Progenitor cell of endocrine pancreas (in vitro differentiated cells): ENCODE results near the gene KCTD17. TPM values are rescaled to one million over a fixed set of nuclear protein-coding genes. Genes with fewer than 3 reads are reported as not detected.

Source experiments
- DNase-seq: peaks from one replicate; pipeline ENCODE4 v3.0.0; 2021; ENCODE audit warnings: low spot score; ENCODE audit not compliant: unreplicated experiment
- H3K27ac Mint-ChIP-seq: 2 replicates; pipeline ENCODE4 v1.8.0; 2021; ENCODE audit warnings: mild to moderate bottlenecking, moderate library complexity, mixed read lengths
- H3K27me3 Mint-ChIP-seq: 2 replicates; pipeline ENCODE4 v1.8.0; 2021; ENCODE audit warnings: mixed read lengths
- H3K36me3 Mint-ChIP-seq: 2 replicates; pipeline ENCODE4 v1.8.0; 2022; ENCODE audit warnings: mixed read lengths; ENCODE audit not compliant: insufficient read depth
- H3K4me1 Mint-ChIP-seq: 2 replicates; pipeline ENCODE4 v1.8.0; 2021; ENCODE audit warnings: low read depth, mixed read lengths
- H3K4me3 Mint-ChIP-seq: 2 replicates; pipeline ENCODE4 v1.8.0; 2021; ENCODE audit warnings: low read depth, mild to moderate bottlenecking, moderate library complexity, mixed read lengths
- H3K9me3 Mint-ChIP-seq: 2 replicates; pipeline ENCODE4 v1.8.0; 2021; ENCODE audit warnings: low read depth, mixed read lengths
- total RNA-seq: library from RNA; stranded (reverse); gene quantifications from 2 replicates; pipeline ENCODE4 v1.2.1, GENCODE V29; 2021
- TF ChIP-seq, protein P1 (sequence below): fragments of 200-600 bp; sonication (generic); IDR thresholded peaks from one replicate; pipeline ENCODE4 v1.5.0; 2021; ENCODE audit warnings: antibody characterized with exemption, mild to moderate bottlenecking; ENCODE audit not compliant: unreplicated experiment

Gene KCTD17
- total RNA-seq, 1 donor from 2014 or later, result 38.8 TPM

DNA sequence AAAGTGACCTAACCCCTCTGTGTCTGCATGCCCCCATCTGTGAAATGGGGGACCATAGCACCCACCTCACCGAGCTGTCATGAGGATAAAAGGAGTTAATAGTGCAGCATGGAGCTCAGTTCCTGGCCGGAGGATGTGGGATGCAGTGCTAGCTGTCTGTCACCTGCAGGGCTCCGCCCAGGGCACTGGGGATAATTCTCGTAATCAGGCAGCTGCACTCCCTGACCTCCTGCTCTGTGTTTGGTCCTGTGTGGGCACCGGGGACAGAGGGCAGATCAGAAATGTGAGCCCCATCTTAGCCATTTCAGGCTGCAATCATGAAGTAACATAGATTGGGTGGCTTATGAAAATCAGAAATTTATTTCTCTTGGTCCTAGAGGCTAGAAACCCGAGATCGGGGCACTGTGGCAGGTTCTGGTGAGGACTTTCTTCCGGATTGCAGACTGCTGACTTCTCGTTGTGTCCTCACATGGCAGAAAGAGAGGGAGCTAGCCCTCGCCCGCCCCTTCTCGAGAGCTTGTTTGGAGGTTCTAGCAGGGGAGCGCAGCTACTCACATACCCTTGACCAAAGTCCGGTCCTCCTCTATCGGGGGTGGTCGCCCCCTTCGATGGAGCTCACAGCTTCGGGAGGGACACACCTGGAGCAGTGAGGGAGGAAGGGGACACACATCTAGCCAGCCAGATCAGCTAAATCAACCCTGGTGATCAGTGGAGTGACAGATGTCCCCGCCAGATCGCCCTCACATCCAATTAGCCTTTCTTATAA lies 3.2 kb downstream of the KCTD17 start:
- H3K9me3 Mint-ChIP-seq, result no peaks in the 10 kb centered on the region
- H3K4me1 Mint-ChIP-seq, result peaks cover 6% of the 10 kb centered on the region
- no peak for DNase-seq
- H3K36me3 Mint-ChIP-seq, result peaks cover 2% of the 10 kb centered on the region
- H3K27ac Mint-ChIP-seq, result no peak overlapping the region
- TF ChIP-seq, protein P1, sequence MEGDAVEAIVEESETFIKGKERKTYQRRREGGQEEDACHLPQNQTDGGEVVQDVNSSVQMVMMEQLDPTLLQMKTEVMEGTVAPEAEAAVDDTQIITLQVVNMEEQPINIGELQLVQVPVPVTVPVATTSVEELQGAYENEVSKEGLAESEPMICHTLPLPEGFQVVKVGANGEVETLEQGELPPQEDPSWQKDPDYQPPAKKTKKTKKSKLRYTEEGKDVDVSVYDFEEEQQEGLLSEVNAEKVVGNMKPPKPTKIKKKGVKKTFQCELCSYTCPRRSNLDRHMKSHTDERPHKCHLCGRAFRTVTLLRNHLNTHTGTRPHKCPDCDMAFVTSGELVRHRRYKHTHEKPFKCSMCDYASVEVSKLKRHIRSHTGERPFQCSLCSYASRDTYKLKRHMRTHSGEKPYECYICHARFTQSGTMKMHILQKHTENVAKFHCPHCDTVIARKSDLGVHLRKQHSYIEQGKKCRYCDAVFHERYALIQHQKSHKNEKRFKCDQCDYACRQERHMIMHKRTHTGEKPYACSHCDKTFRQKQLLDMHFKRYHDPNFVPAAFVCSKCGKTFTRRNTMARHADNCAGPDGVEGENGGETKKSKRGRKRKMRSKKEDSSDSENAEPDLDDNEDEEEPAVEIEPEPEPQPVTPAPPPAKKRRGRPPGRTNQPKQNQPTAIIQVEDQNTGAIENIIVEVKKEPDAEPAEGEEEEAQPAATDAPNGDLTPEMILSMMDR, result no peak
- peaks cover 4% of the 10 kb centered on the region for H3K27me3 Mint-ChIP-seq
- H3K4me3 Mint-ChIP-seq, result no peak overlapping the region

DNA sequence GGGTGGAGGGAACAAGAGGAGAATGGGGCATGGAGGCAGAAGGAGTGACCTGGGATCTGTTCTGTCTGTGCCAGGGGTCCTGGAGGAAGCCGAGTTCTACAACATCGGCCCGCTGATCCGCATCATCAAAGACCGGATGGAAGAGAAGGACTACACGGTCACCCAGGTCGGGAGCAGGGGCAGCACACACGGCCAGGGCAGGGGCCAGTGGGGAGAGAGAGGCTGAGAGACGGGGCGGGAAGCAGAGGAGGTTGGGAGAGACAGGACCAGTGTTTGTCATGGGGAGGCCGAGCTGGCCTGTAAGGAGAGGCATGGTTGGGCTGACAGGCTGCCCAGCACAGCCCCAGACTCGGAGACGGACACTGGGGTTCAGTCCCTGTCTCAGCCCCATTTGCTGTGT lies 4.7 kb downstream of the KCTD17 start:
- TF ChIP-seq, protein P1, result no peak
- Mint-ChIP-seq H3K27ac (no peak overlapping the region), H3K27me3 (peaks cover 4% of the 10 kb centered on the region), H3K36me3 (peaks cover 2% of the 10 kb centered on the region), H3K4me1 (peaks cover 5% of the 10 kb centered on the region), H3K9me3 (no peaks in the 10 kb centered on the region), H3K4me3 (no peak overlapping the region)
- DNase-seq, result no peak

DNA sequence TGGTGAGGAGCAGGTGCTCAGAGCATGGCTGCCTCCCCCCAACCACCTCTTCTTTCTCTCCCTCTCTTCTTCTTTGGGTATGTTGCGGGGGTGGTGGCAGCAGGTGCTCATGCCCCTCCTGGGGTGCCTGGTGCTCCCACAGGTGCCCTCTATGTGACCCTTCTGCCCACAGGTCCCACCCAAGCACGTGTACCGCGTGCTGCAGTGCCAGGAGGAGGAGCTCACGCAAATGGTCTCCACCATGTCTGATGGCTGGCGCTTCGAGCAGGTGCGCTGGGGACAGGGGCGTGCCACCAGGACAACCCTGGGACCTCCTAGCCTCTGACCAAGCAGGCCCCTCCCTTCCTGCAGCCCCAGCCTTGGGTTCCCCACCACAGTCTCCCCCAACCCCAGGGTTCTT lies 5.7 kb downstream of the KCTD17 start:
- peaks cover 2% of the 10 kb centered on the region for H3K36me3 Mint-ChIP-seq
- peaks cover 4% of the 10 kb centered on the region for H3K27me3 Mint-ChIP-seq
- TF ChIP-seq, protein P1, result no peak
- H3K27ac Mint-ChIP-seq, result no peak overlapping the region
- no peaks in the 10 kb centered on the region for H3K9me3 Mint-ChIP-seq
- peaks cover 5% of the 10 kb centered on the region for H3K4me1 Mint-ChIP-seq
- no peak overlapping the region for H3K4me3 Mint-ChIP-seq
- no peak for DNase-seq

DNA sequence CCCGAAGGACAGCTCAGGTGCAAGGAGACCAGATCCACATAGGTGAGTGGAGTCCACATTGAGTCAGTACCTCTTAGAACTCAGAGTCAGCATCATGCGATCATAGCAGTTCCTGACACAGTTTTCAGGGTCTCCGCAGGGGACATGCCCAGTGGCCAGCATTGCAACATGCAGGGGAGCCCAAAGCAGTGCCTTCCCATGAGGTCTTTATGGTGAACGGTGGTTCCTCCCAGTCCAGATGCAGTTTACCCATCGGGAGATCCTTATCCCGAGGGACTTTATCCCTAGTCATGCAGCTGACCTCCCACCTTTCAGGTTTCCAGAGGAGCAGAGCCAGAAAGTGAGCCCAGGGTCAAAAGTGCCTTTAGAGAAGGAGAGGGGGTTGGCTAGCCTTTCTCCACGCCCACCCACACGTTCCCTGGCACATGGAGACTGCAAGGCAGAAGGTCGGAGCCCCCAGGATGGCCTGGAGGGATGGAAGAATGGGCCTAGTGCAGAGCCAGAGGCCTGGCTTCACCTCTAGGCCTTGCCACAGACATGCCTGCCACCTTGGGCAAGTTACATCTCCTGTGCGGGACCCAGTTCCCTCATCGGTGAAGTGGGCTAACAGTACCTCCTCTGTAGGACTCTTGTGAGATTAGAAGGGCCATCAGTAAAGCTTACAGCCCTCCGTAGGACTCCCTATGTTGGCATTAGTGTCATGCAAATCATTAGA lies 6.4 kb downstream of the KCTD17 start:
- H3K9me3 Mint-ChIP-seq, result no peaks in the 10 kb centered on the region
- TF ChIP-seq, protein P1, result no peak
- H3K36me3 Mint-ChIP-seq, result peaks cover 2% of the 10 kb centered on the region
- H3K4me3 Mint-ChIP-seq, result no peak overlapping the region
- H3K27me3 Mint-ChIP-seq, result no peaks in the 10 kb centered on the region
- H3K27ac Mint-ChIP-seq, result no peak overlapping the region
- peaks cover 2% of the 10 kb centered on the region for H3K4me1 Mint-ChIP-seq
- no peak for DNase-seq

DNA sequence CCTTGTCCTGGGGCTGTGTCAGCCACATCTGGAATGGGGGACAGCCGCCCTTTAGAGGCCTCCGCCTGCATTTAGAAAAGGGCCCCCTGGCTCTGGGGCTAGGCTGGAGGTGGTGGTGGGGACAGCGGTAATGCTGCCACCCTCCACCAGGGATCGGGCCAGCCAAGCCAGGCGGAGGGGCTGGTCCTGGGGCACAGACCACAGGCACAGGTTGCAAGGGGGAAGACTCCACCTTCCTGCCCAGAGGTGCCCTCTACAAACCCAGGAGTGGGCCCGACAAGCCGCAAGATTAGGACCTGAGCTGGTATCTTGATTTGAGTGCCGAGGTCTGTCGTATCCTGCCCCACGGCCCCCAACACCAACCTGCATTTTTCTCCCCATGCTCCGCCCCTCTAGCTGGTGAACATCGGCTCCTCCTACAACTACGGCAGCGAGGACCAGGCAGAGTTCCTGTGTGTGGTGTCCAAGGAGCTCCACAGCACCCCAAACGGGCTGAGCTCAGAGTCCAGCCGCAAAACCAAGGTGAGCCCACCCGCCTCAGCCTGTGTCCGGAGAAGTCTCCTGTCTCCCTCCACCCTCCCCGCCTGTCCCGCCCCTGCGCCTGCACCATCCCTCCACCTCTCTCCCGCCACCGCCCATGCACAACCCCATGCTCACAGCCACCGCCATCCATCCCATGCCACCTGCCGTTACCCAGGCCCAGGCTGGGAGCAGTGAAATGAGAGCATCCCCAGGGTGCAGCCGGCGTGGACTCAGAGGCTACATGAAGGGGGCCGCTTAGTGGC lies 7.6 kb downstream of the KCTD17 start:
- Mint-ChIP-seq H3K9me3 (no peaks in the 10 kb centered on the region), H3K36me3 (peaks cover 2% of the 10 kb centered on the region), H3K27me3 (no peaks in the 10 kb centered on the region), H3K4me3 (no peak overlapping the region), H3K4me1 (no peaks in the 10 kb centered on the region), H3K27ac (no peak overlapping the region)
- TF ChIP-seq, protein P1, result no peak
- DNase-seq, result no peak
